ENCODE data around the gene ANXA1.

The ANXA1 gene

GRCh38 chr9:73215249-73215648 is 63.6 kb downstream of the ANXA1 start:
- DNase-seq: no peak

GRCh38 chr9:73216100-73216499 is 64.4 kb downstream of the ANXA1 start:
- no peak for DNase-seq

Measured in NCI-H187 treated with DMSO at 0.1 percent for 48 hours (cell line).